NCI-H146 treated with DMSO at 0.1 percent for 48 hours (cell line): ENCODE measurements around the gene SOX10.
"Not testable (repeated sequence)": the region's sequence is repeated elsewhere in the genome, so short reads cannot be mapped to it uniquely, and the experiment has no call there.

Source experiments
- DNase-seq: peaks from one replicate; lab custom pipeline; 2025; ENCODE audit not compliant: unreplicated experiment; lab: John Stamatoyannopoulos, UW

Gene SOX10

GRCh38 chr22:37965940-37966664 is 18.3 kb downstream of the SOX10 start:
- DNase-seq: no peak

GRCh38 chr22:37961062-37961461 is 23.3 kb downstream of the SOX10 start:
- no peak for DNase-seq

- no peak for DNase-seq
Observed at GRCh38 chr22:37959231-37959825, 25.0 kb downstream of the SOX10 start.

- no peak for DNase-seq
Observed at GRCh38 chr22:37957232-37957631, 27.1 kb downstream of the SOX10 start.

GRCh38 chr22:37955825-37956397 is 28.4 kb downstream of the SOX10 start:
- DNase-seq: not testable (repeated sequence)

GRCh38 chr22:37954686-37955085 is 29.7 kb downstream of the SOX10 start:
- no peak for DNase-seq

- peak; percentile 76 for DNase-seq
Observed at GRCh38 chr22:37953437-37954179, 30.7 kb downstream of the SOX10 start, which contains the start of the genes C22orf23 and POLR2F. TSS of gene C22orf23 (minus strand) at chr22:37953601. CDS start at chr22:37953149, 452 bp downstream. TSS of gene POLR2F (plus strand) at chr22:37953699. CDS start at chr22:37953788, 89 bp downstream.

GRCh38 chr22:37953062-37953436 is 31.3 kb downstream of the SOX10 start:
- no peak for DNase-seq

- DNase-seq: not testable (repeated sequence)
Observed at GRCh38 chr22:37952629-37953028, 31.7 kb downstream of the SOX10 start.

- no peak for DNase-seq
Observed at GRCh38 chr22:37951305-37951704, 33.0 kb downstream of the SOX10 start.

- DNase-seq: not testable (repeated sequence)
Observed at GRCh38 chr22:37947142-37947795, 37.1 kb downstream of the SOX10 start.

- DNase-seq: not testable (repeated sequence)
Observed at GRCh38 chr22:37944423-37944822, 39.9 kb downstream of the SOX10 start.

GRCh38 chr22:37943825-37944198 is 40.5 kb downstream of the SOX10 start:
- DNase-seq: no peak

- DNase-seq: peak; percentile 6
Observed at GRCh38 chr22:37943136-37943824, 41.1 kb downstream of the SOX10 start.

GRCh38 chr22:37942133-37942532 is 42.2 kb downstream of the SOX10 start:
- no peak for DNase-seq

- DNase-seq: no peak
Observed at GRCh38 chr22:37940698-37941376, 43.5 kb downstream of the SOX10 start.

GRCh38 chr22:37933711-37934376 is 50.5 kb downstream of the SOX10 start:
- peak; percentile 5 for DNase-seq

GRCh38 chr22:37932821-37933578 is 51.4 kb downstream of the SOX10 start:
- no peak for DNase-seq

- DNase-seq: no peak
Observed at GRCh38 chr22:37932401-37932800, 52.0 kb downstream of the SOX10 start.
